Kidney epithelial cell (primary cell): Measurements from ENCODE around the gene MEF2A. TPM values are rescaled to one million over a fixed set of nuclear protein-coding genes. Genes with fewer than 3 reads are reported as not detected.

Experiments
- DNase-seq: peaks from one replicate; pipeline ENCODE4 v3.0.0-alpha.2; 2010; ENCODE audit warnings: low read depth
- H3K27me3 ChIP-seq: 2 replicates; pipeline ENCODE4 v1.6.0; 2011; ENCODE audit warnings: low read length; ENCODE audit not compliant: control insufficient read depth, insufficient read depth
- H3K36me3 ChIP-seq: 2 replicates; pipeline ENCODE4 v1.5.1; 2011; ENCODE audit warnings: low read length; ENCODE audit not compliant: control insufficient read depth, insufficient read depth
- H3K4me3 ChIP-seq: 2 replicates; pipeline ENCODE4 v1.5.1; 2011; ENCODE audit warnings: low read depth, mild to moderate bottlenecking, control low read depth, low read length
- CTCF ChIP-seq: IDR thresholded peaks from 2 replicates; pipeline ENCODE4 v1.5.1; 2011; ENCODE audit warnings: mild to moderate bottlenecking, moderate library complexity, low read length, control low read depth, inconsistent platforms; ENCODE audit not compliant: insufficient read depth, poor library complexity, severe bottlenecking
- total RNA-seq: library from RNA; depleted of rRNA; stranded (reverse); fragments of >200 nt; gene quantifications from 2 replicates; pipeline ENCODE4 v1.2.3, GENCODE V29; 2015

Gene MEF2A
- total RNA-seq, 1 donor from 2014 or later: 55.4 TPM

DNA sequence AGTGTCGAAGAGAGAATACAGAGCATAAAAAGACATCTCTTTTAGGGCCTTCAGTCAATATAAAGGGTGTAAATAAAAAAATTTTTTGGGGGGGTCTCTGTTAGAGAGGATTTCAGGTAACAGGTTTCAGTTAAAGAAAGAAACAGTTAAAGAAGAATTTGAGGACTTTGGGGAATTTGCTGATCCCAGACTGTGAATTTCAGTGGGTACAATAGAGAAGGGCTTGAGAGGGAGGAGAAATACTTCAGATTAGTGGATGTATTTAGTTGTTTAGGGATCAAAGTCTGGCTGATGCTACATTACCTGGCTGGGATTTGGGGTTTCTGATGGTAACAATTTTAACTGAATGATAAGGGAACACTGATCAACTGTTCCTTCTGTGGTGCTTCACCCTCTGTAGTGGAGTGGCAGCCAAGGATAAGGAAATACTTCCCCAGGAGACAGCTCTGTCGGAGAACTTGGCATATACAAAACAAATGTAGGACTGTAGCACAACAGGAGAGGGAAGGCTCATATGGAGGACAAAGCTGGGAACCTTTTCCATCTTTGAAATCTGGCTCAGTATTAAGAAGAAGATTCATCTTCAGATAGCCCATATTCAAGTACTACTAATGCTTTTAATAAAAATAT lies 79.2 kb downstream of the MEF2A start:
- Histone ChIP-seq H3K27me3 (no peaks in the 10 kb centered on the region), H3K4me3 (no peak overlapping the region), H3K36me3 (no peaks in the 10 kb centered on the region)
- no peak for DNase-seq
- TF ChIP-seq CTCF: no peak

- no peak overlapping the region for H3K4me3 ChIP-seq
- no peaks in the 10 kb centered on the region for H3K27me3 ChIP-seq
- H3K36me3 ChIP-seq: no peaks in the 10 kb centered on the region
- TF ChIP-seq CTCF: no peak
- DNase-seq: no peak
These were observed 79.8 kb downstream of the MEF2A start for GRCh38 chr15:99645543-99645935.

DNA sequence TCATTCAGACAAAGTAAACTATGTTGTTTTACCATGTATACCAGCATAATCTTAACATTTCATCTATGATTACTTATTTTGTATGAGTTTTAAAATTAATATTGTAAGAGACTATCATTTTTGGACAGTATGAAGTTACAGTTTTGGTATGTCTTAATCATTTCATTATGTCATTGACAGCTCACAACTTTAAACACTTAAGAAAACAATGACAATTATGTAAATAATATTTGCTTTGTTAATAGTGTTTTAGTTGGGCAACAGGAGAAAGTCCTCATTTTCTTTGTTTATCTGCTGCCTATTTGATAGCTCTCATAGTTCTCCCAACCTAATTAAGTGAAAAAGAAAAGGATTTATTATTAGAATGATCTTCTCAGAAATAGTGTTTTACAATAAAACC lies 80.2 kb downstream of the MEF2A start:
- H3K4me3 ChIP-seq: no peak overlapping the region
- no peaks in the 10 kb centered on the region for H3K27me3 ChIP-seq
- TF ChIP-seq CTCF: no peak
- no peaks in the 10 kb centered on the region for H3K36me3 ChIP-seq
- no peak for DNase-seq

GRCh38 chr15:99651023-99651807 lies 85.4 kb downstream of the MEF2A start:
- no peaks in the 10 kb centered on the region for H3K27me3 ChIP-seq
- no peak for TF ChIP-seq CTCF
- H3K36me3 ChIP-seq: no peaks in the 10 kb centered on the region
- peak; percentile 19 for DNase-seq
- no peak overlapping the region for H3K4me3 ChIP-seq

DNA sequence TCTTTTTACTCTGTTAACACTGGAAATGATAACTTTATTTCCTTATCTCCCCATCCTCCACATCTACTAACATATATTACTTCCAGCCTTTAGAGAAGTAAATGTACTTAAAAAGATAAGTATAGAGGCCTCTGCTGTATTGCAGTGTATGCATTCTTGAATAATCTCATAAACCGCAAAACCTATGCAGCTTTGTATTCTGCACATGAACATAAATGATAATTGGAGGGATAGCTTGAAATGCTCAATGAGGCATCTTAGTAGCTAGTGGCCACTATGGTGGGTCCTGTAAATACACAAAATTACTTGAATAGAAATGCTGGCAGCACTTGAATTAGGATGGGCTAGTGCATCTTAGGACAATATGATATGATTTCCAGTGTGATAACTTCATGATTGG lies 90.4 kb downstream of the MEF2A start:
- no peak for TF ChIP-seq CTCF
- no peaks in the 10 kb centered on the region for H3K27me3 ChIP-seq
- H3K4me3 ChIP-seq: no peak overlapping the region
- no peak for DNase-seq
- H3K36me3 ChIP-seq: no peaks in the 10 kb centered on the region
